Natural killer cell (primary cell): ENCODE results near the gene ROBO3. TPM values are rescaled to one million over a fixed set of nuclear protein-coding genes. Genes with fewer than 3 reads are reported as not detected.
A peak's percentile ranks its signal among the peaks of the same experiment; 100 is the strongest.

Experiments used
- ATAC-seq, 3 donors: fragments of 150-1000 bp in 2 of 3; fragments of 200-7000 bp in 1 of 3; cut with Tn5 transposase; 1 replicate in 1 of 3; 2 replicates in 2 of 3; pipeline ENCODE4 v1.10.0; 2021; ENCODE audit warnings: mild to moderate bottlenecking in 2 of 3, moderate library complexity in 2 of 3
- DNase-seq, 2 donors: peaks; one replicate each; pipeline versions ENCODE4 v3.0.0 to v3.0.0-alpha.2; 2013 to 2021; ENCODE audit warnings: mixed read lengths in 1 of 2
- H3K27ac ChIP-seq: one replicate; pipeline ENCODE4 v1.5.1; 2013; ENCODE audit warnings: mild to moderate bottlenecking, low read length
- H3K27me3 ChIP-seq: one replicate; pipeline ENCODE4 v1.6.1; 2013; ENCODE audit warnings: low read length; ENCODE audit not compliant: control insufficient read depth, insufficient read depth
- H3K36me3 ChIP-seq: one replicate; pipeline ENCODE4 v1.6.1; 2013; ENCODE audit warnings: low read length; ENCODE audit not compliant: control insufficient read depth, insufficient read depth
- H3K4me1 ChIP-seq: one replicate; pipeline ENCODE4 v1.6.1; 2013; ENCODE audit warnings: low read length; ENCODE audit not compliant: control insufficient read depth, insufficient read depth
- H3K4me3 ChIP-seq: one replicate; pipeline ENCODE4 v1.5.1; 2013; ENCODE audit warnings: low read length
- H3K9me3 ChIP-seq: one replicate; pipeline ENCODE4 v1.6.1; 2013; ENCODE audit warnings: low read length; ENCODE audit not compliant: control insufficient read depth, insufficient read depth
- H3K27ac Mint-ChIP-seq, 2 donors: one replicate each; pipeline ENCODE4 v1.8.0; 2022; ENCODE audit warnings: mild to moderate bottlenecking in 2 of 2, mixed read lengths in 2 of 2, moderate library complexity in 1 of 2
- H3K27me3 Mint-ChIP-seq, 2 donors: one replicate each; pipeline ENCODE4 v1.8.0; 2022; ENCODE audit warnings: low read depth in 2 of 2, mixed read lengths in 2 of 2
- H3K36me3 Mint-ChIP-seq: one replicate; pipeline ENCODE4 v1.8.0; 2022; ENCODE audit warnings: mixed read lengths
- H3K4me1 Mint-ChIP-seq, 2 donors: one replicate each; pipeline ENCODE4 v1.8.0; 2022; ENCODE audit warnings: mixed read lengths in 2 of 2
- H3K4me3 Mint-ChIP-seq: one replicate; pipeline ENCODE4 v1.8.0; 2022; ENCODE audit warnings: mild to moderate bottlenecking, moderate library complexity, mixed read lengths
- H3K9me3 Mint-ChIP-seq, 2 donors: one replicate each; pipeline ENCODE4 v1.8.0; 2022; ENCODE audit warnings: mixed read lengths in 2 of 2
- CTCF ChIP-seq: fragments of 200-600 bp; IDR thresholded peaks from one replicate; pipeline ENCODE4 v1.8.0; 2022; ENCODE audit warnings: antibody characterized with exemption
- WGBS: methylation state at CpG from one replicate; pipeline ENCODE4 v1.1.7; 2013; ENCODE audit warnings: missing lambda C conversion rate; ENCODE audit not compliant: insufficient coverage; 5-methylcytosine and 5-hydroxymethylcytosine counted together
- intact Hi-C: fragments of 100-400 bp; cut with micrococcal nuclease; formaldehyde crosslinking; loops from one replicate; pipeline ENCODE4 v1.14.2; 2022
- total RNA-seq, 4 donors: library from RNA; stranded (reverse); fragments of 120-200 nt in 1 of 4; gene quantifications; one replicate each; pipeline versions ENCODE4 v1.2.3 to v1.2.4, GENCODE V29; 2013 to 2022

Gene ROBO3
- total RNA-seq, 3 donors from 2014 or later (not counting 1 experiment from before 2014, with no cell fraction given) = 16.9 to 23.8 (median 22.7) TPM

- Histone ChIP-seq H3K9me3 (no peaks in the 10 kb centered on the region), H3K36me3 (no peaks in the 10 kb centered on the region), H3K27ac (no peak overlapping the region), H3K27me3 (peaks cover 13% of the 10 kb centered on the region), H3K4me1 (peaks cover 15% of the 10 kb centered on the region), H3K4me3 (no peak overlapping the region)
- TF ChIP-seq CTCF = no peak
- Mint-ChIP-seq H3K9me3 (no peaks in the 10 kb centered on the region), H3K36me3 (no peaks in the 10 kb centered on the region), H3K4me1 (peaks cover 5 to 6% of the 10 kb centered on the region in 2 donors), H3K4me3 (no peak overlapping the region), H3K27me3 (peaks cover 35 to 50% of the 10 kb centered on the region in 2 donors), H3K27ac (no peak overlapping the region)
- ATAC-seq = no peak
- no peak for DNase-seq
- intact Hi-C loops = loop anchor here (10.0 kb wide), 1 partner anchor 70 kb away; the partner anchor contains the start of gene ESAM
- 80% methylated on average over 1 of the region's 3 CpGs for WGBS
Measured at GRCh38 chr11:124834526-124835180, 30.6 kb upstream of the ROBO3 start.

- no peak overlapping the region for H3K4me3 ChIP-seq
- TF ChIP-seq CTCF = no peak
- H3K27ac ChIP-seq = no peak overlapping the region
- no peak for ATAC-seq
- no peaks in the 10 kb centered on the region for H3K9me3 ChIP-seq
- intact Hi-C loops = loop anchor here (10.0 kb wide), 1 partner anchor 71 kb away; the partner anchor contains the start of gene ESAM
- Mint-ChIP-seq H3K27me3 (peaks cover 41 to 56% of the 10 kb centered on the region in 2 donors), H3K9me3 (no peaks in the 10 kb centered on the region), H3K36me3 (no peaks in the 10 kb centered on the region), H3K4me1 (peaks cover 6 to 9% of the 10 kb centered on the region in 2 donors), H3K4me3 (peak overlapping the region; percentile 78), H3K27ac (peak overlapping the region in 1 of 2 donors; percentile 63)
- WGBS = 96% methylated on average over 8 of the region's 8 CpGs
- H3K27me3 ChIP-seq = peaks cover 24% of the 10 kb centered on the region
- no peaks in the 10 kb centered on the region for H3K36me3 ChIP-seq
- DNase-seq = no peak
- peaks cover 18% of the 10 kb centered on the region for H3K4me1 ChIP-seq
Measured at GRCh38 chr11:124835918-124836317, 29.3 kb upstream of the ROBO3 start.

- Histone ChIP-seq H3K4me1 (peaks cover 18% of the 10 kb centered on the region), H3K27me3 (peaks cover 32% of the 10 kb centered on the region), H3K9me3 (no peaks in the 10 kb centered on the region), H3K27ac (no peak overlapping the region), H3K36me3 (no peaks in the 10 kb centered on the region), H3K4me3 (no peak overlapping the region)
- intact Hi-C loops = loop anchor here (1.0 to 10.0 kb wide), 3 partner anchors 73 to 193 kb away; partner anchors contain the start of gene ESAM
- DNase-seq = peak in 1 of 2 donors; percentile 41
- no peaks in the 10 kb centered on the region for H3K9me3 Mint-ChIP-seq
- no peaks in the 10 kb centered on the region for H3K36me3 Mint-ChIP-seq
- peaks cover 51 to 62% of the 10 kb centered on the region in 2 donors for H3K27me3 Mint-ChIP-seq
- peaks cover 6 to 9% of the 10 kb centered on the region in 2 donors for H3K4me1 Mint-ChIP-seq
- WGBS = 35% methylated on average over 2 of the region's 3 CpGs
- no peak overlapping the region for H3K4me3 Mint-ChIP-seq
- no peak overlapping the region for H3K27ac Mint-ChIP-seq
- ATAC-seq = no peak
- no peak for TF ChIP-seq CTCF
Measured at GRCh38 chr11:124837491-124837856, 27.8 kb upstream of the ROBO3 start.
